Effector memory CD8-positive, alpha-beta T cell (primary cell): Measurements from ENCODE around the gene OPRM1.
A peak's percentile ranks its signal among the peaks of the same experiment; 100 is the strongest.

Experiments used
- ATAC-seq: fragments of 150-1000 bp; cut with Tn5 transposase; replicated peaks from 2 replicates; pipeline ENCODE4 v1.10.0; 2021; ENCODE audit warnings: mild to moderate bottlenecking, moderate library complexity
- DNase-seq, 3 experiments: peaks; one replicate each; pipeline ENCODE4 v3.0.0; 2021
- H3K27ac Mint-ChIP-seq, 2 donors: one replicate each; pipeline ENCODE4 v1.8.0; 2022; ENCODE audit warnings: mild to moderate bottlenecking in 2 of 2, mixed read lengths in 2 of 2, moderate library complexity in 2 of 2
- H3K27me3 Mint-ChIP-seq, 2 donors: one replicate each; pipeline ENCODE4 v1.8.0; 2022; ENCODE audit warnings: mixed read lengths in 2 of 2
- H3K36me3 Mint-ChIP-seq: one replicate; pipeline ENCODE4 v1.8.0; 2022; ENCODE audit warnings: mild to moderate bottlenecking, moderate library complexity, mixed read lengths; ENCODE audit not compliant: insufficient read depth
- H3K4me1 Mint-ChIP-seq, 2 donors: one replicate each; pipeline ENCODE4 v1.8.0; 2022; ENCODE audit warnings: low read depth in 2 of 2, mixed read lengths in 2 of 2
- H3K4me3 Mint-ChIP-seq, 2 donors: one replicate each; pipeline ENCODE4 v1.8.0; 2022; ENCODE audit warnings: mild to moderate bottlenecking in 2 of 2, mixed read lengths in 2 of 2, moderate library complexity in 2 of 2
- H3K9me3 Mint-ChIP-seq, 2 donors: one replicate each; pipeline ENCODE4 v1.8.0; 2022; ENCODE audit warnings: mixed read lengths in 2 of 2

Gene OPRM1

GRCh38 chr6:154247119-154247861, 208.2 kb downstream of the OPRM1 start:
- Mint-ChIP-seq H3K27ac (peak overlapping the region; percentile 86 to 88), H3K36me3 (peaks cover 8% of the 10 kb centered on the region), H3K27me3 (no peaks in the 10 kb centered on the region), H3K4me1 (peaks cover 54 to 76% of the 10 kb centered on the region in 2 donors), H3K4me3 (peak overlapping the region; percentile 81 to 89), H3K9me3 (peaks cover 3 to 9% of the 10 kb centered on the region in 2 donors)
- peak in 2 of 3 experiments; percentile 21 to 29 for DNase-seq
- ATAC-seq = peak; percentile 74

GRCh38 chr6:154249499-154250298, 210.7 kb downstream of the OPRM1 start:
- ATAC-seq (peak; percentile 62), DNase-seq (no peak)
- Mint-ChIP-seq H3K27me3 (no peaks in the 10 kb centered on the region), H3K27ac (peak overlapping the region; percentile 86 to 88), H3K4me3 (peak overlapping the region; percentile 72 to 78), H3K4me1 (peaks cover 34 to 59% of the 10 kb centered on the region in 2 donors), H3K36me3 (peaks cover 6% of the 10 kb centered on the region), H3K9me3 (no peaks in the 10 kb centered on the region)

- Mint-ChIP-seq H3K27ac (no peak overlapping the region), H3K4me1 (peaks cover 23 to 47% of the 10 kb centered on the region in 2 donors), H3K36me3 (peaks cover 3% of the 10 kb centered on the region), H3K4me3 (no peak overlapping the region), H3K27me3 (no peaks in the 10 kb centered on the region), H3K9me3 (no peaks in the 10 kb centered on the region)
- DNase-seq (no peak), ATAC-seq (no peak)
These were observed 212.1 kb downstream of the OPRM1 start for GRCh38 chr6:154251116-154251515.

DNA sequence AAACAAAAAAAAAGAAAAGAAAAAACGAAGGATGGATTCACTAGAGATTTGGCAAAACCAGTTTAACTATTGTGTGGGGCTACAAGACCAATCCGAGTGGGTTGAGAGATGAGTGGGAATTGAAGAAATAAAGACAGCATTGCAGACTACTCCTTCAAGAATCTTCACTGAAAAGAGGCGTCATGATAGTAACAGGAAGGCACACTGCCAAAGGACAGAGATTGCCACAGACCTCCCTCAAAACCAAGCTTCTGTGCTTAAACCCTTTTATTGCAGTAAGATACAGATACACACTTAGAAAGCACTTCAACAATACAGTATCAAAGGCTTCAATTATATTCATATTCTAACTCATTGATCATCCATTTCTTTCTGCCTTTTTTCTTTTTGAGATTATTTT, 213.6 kb downstream of the OPRM1 start:
- Mint-ChIP-seq H3K9me3 (no peaks in the 10 kb centered on the region), H3K36me3 (peaks cover 3% of the 10 kb centered on the region), H3K4me3 (no peak overlapping the region), H3K27me3 (no peaks in the 10 kb centered on the region), H3K4me1 (peaks cover 24 to 46% of the 10 kb centered on the region in 2 donors), H3K27ac (peak overlapping the region in 1 of 2 donors; percentile 6)
- DNase-seq (no peak), ATAC-seq (no peak)

DNA sequence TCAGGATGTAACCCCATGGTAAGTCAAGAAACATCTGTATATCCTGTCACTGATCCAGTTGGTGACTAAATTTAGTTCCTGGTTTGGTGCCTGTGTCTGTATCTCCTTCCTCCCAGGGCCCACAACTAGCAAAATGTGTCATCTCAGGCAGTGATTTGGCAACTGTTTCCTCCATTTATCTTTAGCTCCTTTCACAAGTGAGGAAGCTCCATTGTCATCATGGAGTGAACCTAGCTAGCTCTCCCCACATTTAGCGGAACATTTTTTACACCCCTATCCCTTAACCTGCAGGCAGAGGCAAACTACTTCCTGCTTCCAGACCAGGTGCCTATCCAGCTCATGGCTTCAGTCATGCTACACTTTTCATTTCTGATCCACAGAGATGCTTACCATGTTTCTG, 218.0 kb downstream of the OPRM1 start:
- Mint-ChIP-seq H3K4me3 (no peak overlapping the region), H3K27me3 (no peaks in the 10 kb centered on the region), H3K36me3 (no peaks in the 10 kb centered on the region), H3K9me3 (no peaks in the 10 kb centered on the region), H3K27ac (no peak overlapping the region), H3K4me1 (peaks cover 15 to 31% of the 10 kb centered on the region in 2 donors)
- ATAC-seq = no peak
- no peak for DNase-seq

DNA sequence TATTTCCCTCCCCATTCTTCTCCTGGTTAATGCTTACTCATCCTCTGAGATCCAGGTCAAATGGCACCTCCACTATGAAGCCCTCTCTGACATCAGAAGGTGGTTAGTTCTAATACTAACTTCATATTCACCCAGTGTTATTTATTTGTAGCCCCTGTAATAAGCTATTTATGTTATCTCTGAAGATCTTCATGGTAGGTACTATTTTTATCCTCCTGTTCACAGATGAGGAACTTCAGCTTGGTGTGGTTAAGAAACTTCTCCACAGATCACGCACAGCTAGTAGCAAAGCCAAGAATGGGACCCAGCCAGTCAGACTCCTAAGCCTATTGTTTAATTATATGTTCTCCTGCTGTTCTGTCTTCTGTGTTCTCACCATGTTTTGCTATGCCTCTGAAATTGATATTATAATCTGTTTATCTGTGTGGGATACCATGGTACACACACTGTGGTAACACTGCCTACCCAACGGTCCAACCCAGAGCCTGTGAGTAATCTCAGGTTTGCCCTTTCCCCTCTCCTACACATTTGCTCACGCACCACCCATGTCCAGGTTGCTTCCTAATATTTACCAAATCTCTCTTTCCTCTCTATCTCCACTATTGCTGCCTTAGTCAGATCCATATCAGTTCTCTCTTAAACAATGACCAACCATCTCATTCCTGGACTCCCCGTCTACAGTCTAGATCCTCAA, 219.2 kb downstream of the OPRM1 start:
- no peak overlapping the region for H3K4me3 Mint-ChIP-seq
- H3K27ac Mint-ChIP-seq = no peak overlapping the region
- DNase-seq = no peak
- peaks cover 12 to 27% of the 10 kb centered on the region in 2 donors for H3K4me1 Mint-ChIP-seq
- H3K27me3 Mint-ChIP-seq = no peaks in the 10 kb centered on the region
- H3K36me3 Mint-ChIP-seq = no peaks in the 10 kb centered on the region
- no peak for ATAC-seq
- H3K9me3 Mint-ChIP-seq = no peaks in the 10 kb centered on the region

DNA sequence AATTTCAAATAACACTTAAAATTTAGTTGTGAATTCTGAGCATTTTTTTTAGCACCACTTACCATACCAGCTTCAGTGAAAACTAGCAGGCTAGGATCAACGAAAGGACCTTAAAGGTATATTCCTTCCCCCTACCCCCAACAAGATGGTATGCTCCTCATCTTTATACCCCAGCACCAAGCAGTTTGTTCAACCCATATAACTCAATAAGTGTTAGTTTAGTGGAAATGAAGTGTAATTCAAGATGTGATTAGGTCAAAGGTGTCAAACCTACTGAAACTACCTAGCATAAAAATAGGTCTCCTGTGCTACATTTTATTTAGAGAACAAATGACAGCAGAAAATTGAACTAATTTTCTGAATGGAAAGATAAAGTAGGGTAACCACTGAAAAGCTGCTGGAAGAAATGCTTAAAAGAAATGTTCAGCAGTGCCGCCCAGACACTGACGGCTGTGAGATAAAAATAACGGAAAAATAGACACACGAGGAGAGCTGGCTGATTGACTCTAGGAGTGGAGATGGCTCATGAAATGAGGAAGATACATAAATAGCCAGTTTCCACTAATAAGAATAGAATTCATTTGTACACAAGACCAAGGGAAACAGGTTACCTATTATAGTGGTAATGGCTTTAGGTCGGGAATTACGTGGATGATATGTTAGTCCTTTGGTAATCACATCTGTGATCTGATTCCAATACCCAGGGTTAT, 222.8 kb downstream of the OPRM1 start:
- no peak for DNase-seq
- Mint-ChIP-seq H3K4me3 (no peak overlapping the region), H3K27ac (no peak overlapping the region)

DNA sequence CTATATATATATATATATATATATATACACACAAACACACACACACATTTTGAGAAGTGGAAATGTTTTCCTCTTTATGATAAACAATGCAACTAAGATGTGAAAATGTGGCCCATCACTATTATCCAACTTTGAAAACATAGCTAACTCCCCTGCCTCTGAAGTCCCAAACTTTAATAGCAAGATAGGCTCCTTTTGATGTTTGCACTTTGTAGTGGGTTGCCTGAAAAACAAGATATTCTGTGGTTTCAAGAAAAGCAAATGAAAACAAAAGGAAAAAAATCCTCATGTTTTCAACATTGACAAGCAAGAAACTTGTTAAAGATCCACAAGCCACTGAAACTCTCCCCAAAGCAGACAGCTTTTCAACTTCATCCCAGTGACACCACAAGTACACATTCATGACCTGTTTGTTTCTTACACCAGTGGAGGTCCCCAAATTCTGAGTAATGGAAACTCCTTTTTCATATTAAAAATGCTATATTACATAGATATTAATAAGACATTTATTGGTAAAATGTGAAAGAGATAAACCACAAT, 227.6 kb downstream of the OPRM1 start:
- H3K9me3 Mint-ChIP-seq = no peaks in the 10 kb centered on the region
- peak overlapping the region in 1 of 2 donors; percentile 52 for H3K27ac Mint-ChIP-seq
- no peak overlapping the region for H3K4me3 Mint-ChIP-seq
- no peak for DNase-seq
- no peaks in the 10 kb centered on the region for H3K27me3 Mint-ChIP-seq
- ATAC-seq = no peak
- H3K4me1 Mint-ChIP-seq = peaks cover 7 to 18% of the 10 kb centered on the region in 2 donors
- no peaks in the 10 kb centered on the region for H3K36me3 Mint-ChIP-seq

More for the DNA sequence above, 222.8 kb downstream of the OPRM1 start:
- Mint-ChIP-seq H3K27me3 (no peaks in the 10 kb centered on the region), H3K9me3 (no peaks in the 10 kb centered on the region), H3K4me1 (peaks cover 12 to 26% of the 10 kb centered on the region in 2 donors), H3K36me3 (no peaks in the 10 kb centered on the region)
- ATAC-seq = no peak

DNA sequence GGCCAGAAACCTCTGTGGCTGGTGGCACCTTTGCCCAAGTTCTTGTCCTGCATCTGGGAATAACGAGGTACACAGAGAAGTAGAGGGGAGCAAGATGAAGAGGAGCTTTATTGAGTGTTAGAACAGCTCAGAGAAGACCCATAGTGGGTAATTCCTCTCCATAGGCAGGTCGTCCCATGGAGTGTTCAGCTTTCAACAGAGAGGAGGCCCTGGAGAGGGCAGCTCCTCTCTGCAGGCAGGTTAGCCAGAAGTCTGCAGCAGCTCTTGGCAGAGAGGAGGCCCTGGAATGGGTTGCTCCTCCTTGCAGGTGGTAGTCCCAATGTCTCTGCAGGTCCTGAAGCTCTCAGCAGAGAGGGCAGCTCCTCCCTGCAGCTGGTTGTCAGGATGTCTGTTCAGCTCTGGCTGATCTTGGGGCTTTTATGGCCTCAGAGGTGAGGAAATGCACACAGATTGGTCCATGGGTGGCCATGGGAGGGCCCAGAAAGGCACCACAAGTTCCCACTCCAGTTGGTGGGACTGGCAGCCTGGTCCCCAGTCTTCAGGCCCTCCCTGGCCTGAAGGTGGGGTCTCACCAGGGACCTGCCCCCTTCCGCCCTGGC, 228.6 kb downstream of the OPRM1 start:
- no peaks in the 10 kb centered on the region for H3K27me3 Mint-ChIP-seq
- H3K4me1 Mint-ChIP-seq = peaks cover 2 to 13% of the 10 kb centered on the region in 2 donors
- DNase-seq (no peak), ATAC-seq (no peak)
- no peaks in the 10 kb centered on the region for H3K36me3 Mint-ChIP-seq
- H3K27ac Mint-ChIP-seq = no peak overlapping the region
- H3K4me3 Mint-ChIP-seq = no peak overlapping the region
- H3K9me3 Mint-ChIP-seq = no peaks in the 10 kb centered on the region

DNA sequence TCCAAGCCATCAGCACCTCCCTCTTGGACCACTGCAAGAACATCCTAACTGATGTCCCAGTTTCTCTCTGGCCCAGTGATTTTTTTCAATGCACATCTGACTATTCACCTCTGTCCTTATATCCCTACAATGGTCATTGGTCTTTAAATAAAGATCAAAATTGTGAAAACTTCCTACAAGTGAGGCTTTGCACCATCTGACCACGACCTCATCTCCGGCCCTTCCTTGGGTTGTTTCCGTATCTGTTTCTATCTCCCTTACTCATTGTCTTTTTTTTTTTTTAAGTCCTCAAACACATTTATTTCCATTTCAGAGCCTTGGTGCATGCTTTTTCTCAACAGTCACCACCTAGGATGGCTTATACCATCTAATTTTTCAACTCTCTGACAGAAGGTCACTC, 229.4 kb downstream of the OPRM1 start:
- H3K9me3 Mint-ChIP-seq = no peaks in the 10 kb centered on the region
- DNase-seq = no peak
- H3K36me3 Mint-ChIP-seq = no peaks in the 10 kb centered on the region
- no peaks in the 10 kb centered on the region for H3K27me3 Mint-ChIP-seq
- ATAC-seq = no peak
- peaks cover 2 to 13% of the 10 kb centered on the region in 2 donors for H3K4me1 Mint-ChIP-seq
- no peak overlapping the region for H3K4me3 Mint-ChIP-seq
- no peak overlapping the region for H3K27ac Mint-ChIP-seq

- no peak for DNase-seq
- ATAC-seq = no peak
- Mint-ChIP-seq H3K4me3 (no peak overlapping the region), H3K4me1 (peaks cover 8 to 16% of the 10 kb centered on the region in 2 donors), H3K36me3 (no peaks in the 10 kb centered on the region), H3K9me3 (no peaks in the 10 kb centered on the region), H3K27me3 (no peaks in the 10 kb centered on the region), H3K27ac (no peak overlapping the region)
These were observed 235.1 kb downstream of the OPRM1 start for GRCh38 chr6:154274168-154274567.

- no peaks in the 10 kb centered on the region for H3K9me3 Mint-ChIP-seq
- no peaks in the 10 kb centered on the region for H3K27me3 Mint-ChIP-seq
- ATAC-seq (peak; percentile 91), DNase-seq (no peak)
- no peaks in the 10 kb centered on the region for H3K36me3 Mint-ChIP-seq
- H3K4me1 Mint-ChIP-seq = peaks cover 8 to 16% of the 10 kb centered on the region in 2 donors
- peak overlapping the region; percentile 62 to 70 for H3K4me3 Mint-ChIP-seq
- H3K27ac Mint-ChIP-seq = peak overlapping the region; percentile 31 to 45
These were observed 238.0 kb downstream of the OPRM1 start for GRCh38 chr6:154276810-154277628.
